Measurements from ENCODE around the gene OAS3.

- TF ChIP-seq CTCF (IDR thresholded peaks at IDR 0.05; ENCODE audit: low read depth, low read length) (no peak), EZH2phosphoT487 (IDR thresholded peaks at IDR 0.05; ENCODE audit: low read depth) (no peak)
Observed at GRCh38 chr12:112939761-112940381, 1.6 kb downstream of the OAS3 start.

All from OCI-LY3 (cell line).